GM12875 (cell line): ENCODE results near the gene HSPB7.
"Not testable (repeated sequence)": the region's sequence is repeated elsewhere in the genome, so short reads cannot be mapped to it uniquely, and the experiment has no call there.

Experiments
- H3K4me3 ChIP-seq: one replicate; pipeline ENCODE4 v1.5.1; 2011; ENCODE audit warnings: low read depth, low read length, control low read depth
- TF ChIP-seq, protein P1 (sequence below): IDR thresholded peaks from 2 replicates; pipeline ENCODE4 v1.5.1; 2011; ENCODE audit warnings: low read depth, mild to moderate bottlenecking, control low read depth, inconsistent platforms, low read length, moderate library complexity, borderline replicate concordance; ENCODE audit not compliant: insufficient read depth

HSPB7 gene

DNA sequence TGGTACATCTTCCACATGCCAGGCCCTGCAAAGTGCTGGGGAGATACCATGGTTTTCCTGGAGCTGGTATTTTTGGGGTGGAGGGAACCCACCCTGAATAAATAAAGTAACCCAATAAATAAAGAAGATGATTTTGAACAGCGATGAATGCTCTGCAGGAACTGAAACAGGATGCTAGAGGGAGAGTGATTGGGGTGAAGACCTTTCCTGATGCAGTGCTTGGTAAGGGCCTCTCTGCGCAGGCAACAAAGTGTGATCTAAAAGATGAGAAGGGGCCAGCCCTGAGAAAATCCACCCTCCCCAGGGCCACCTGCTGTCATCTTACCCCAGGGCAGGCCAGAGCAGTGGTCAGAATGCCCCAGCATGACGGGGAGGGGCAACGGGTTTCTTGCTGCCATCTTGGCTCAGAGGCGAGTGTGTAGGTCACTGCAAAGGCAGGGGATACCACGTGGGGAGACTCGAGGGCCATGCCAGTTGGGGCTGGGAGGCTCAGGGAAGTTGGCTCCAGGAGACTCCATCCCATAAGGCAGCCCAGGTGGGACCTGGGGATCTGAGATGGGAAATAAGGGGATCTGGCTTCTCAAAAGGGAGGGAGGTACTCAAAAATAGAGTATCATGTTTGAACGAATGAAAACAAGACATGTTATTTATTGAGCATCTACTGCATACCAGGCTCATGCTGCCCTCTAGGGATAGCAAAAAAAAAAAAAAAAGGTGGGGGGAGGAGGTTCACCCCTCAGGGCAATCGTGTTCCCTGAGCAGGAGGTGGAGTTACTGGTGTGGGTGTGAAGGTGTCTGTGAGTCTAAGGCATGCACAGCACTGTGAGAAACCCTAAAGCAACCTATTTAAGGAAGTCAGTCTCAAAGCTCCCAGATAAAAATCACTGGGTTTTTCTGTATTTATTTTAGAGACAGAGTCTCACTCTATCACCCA, 11.0 kb downstream of the HSPB7 start:
- TF ChIP-seq, protein P1, sequence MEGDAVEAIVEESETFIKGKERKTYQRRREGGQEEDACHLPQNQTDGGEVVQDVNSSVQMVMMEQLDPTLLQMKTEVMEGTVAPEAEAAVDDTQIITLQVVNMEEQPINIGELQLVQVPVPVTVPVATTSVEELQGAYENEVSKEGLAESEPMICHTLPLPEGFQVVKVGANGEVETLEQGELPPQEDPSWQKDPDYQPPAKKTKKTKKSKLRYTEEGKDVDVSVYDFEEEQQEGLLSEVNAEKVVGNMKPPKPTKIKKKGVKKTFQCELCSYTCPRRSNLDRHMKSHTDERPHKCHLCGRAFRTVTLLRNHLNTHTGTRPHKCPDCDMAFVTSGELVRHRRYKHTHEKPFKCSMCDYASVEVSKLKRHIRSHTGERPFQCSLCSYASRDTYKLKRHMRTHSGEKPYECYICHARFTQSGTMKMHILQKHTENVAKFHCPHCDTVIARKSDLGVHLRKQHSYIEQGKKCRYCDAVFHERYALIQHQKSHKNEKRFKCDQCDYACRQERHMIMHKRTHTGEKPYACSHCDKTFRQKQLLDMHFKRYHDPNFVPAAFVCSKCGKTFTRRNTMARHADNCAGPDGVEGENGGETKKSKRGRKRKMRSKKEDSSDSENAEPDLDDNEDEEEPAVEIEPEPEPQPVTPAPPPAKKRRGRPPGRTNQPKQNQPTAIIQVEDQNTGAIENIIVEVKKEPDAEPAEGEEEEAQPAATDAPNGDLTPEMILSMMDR = no peak
- no peak overlapping the region for H3K4me3 ChIP-seq

DNA sequence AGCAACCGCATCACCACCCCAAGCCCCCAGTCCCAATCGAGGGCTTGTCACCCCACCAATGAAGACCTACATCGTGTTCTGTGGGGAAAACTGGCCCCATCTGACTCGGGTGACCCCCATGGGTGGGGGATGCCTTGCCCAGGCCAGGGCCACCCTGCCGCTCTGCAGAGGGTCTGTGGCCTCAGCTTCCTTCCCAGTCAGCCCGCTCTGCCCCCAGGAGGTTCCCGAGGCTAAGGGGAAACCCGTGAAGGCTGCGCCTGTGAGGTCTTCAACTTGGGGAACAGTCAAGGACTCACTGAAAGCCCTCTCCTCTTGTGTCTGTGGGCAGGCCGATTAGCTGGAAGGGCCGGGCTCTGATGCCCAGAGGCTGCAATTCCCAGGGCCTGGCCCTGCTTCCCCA, 11.8 kb downstream of the HSPB7 start:
- no peak overlapping the region for H3K4me3 ChIP-seq
- TF ChIP-seq, protein P1 = no peak

DNA sequence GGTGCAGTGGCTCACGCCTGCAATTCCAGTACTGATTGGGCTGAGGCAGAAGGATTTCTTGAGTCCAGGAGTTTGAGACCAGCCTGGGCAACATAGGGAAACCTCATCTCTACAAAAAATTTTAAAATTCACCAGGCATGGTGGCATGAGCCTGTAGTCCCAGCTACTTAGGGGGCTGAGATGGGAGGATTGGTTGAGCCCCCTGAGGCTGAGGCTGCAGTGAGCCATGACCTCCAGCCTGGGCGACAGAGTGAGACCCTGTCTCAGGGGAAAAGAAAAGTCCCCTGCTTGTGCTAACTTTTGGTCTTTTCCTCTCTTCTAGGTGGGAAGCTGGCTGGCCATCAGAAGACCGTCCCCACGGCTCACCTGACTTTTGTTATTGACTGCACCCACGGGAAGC, 12.2 kb downstream of the HSPB7 start:
- TF ChIP-seq, protein P1 = no peak
- H3K4me3 ChIP-seq = no peak overlapping the region

DNA sequence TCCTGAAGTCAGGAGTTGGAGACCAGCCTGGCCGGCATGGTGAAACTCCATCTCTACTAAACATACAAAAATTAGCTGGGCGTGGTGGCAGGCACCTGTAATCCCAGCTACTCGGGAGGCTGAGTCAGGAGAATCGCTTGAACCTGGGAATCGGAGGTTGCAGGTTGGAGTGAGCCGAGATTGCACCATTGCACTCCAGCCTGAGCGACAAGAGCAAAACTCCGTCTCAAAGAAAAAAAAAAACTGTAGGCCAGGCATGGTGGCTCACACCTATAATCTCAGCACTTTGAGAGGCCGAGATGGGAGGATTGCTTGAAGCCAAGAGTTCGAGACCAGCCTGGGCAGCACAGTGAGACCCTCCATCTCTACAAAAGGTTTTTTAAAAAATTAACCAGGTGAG, 16.6 kb downstream of the HSPB7 start:
- not testable (repeated sequence) for H3K4me3 ChIP-seq

DNA sequence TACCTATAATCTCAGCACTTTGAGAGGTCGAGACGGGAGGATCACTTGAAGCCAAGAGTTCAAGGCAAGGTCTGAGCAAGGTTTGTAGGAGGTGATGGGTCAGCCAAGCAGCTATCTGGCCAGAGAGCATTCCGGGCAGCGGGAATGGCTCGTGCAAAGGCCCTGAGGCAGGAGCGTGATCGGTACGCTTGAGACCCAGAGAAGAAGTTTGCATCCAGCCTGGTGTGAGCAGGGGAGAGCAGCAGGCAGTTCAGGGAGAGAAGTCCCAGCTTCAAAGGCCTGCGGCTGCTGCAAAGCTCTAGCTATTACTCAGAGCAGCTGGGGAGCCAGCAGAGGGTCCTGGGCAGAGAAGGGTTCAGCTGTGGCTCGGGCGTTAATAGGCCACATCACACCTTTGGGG, 18.9 kb downstream of the HSPB7 start:
- H3K4me3 ChIP-seq = no peak overlapping the region
- TF ChIP-seq, protein P1 = no peak

DNA sequence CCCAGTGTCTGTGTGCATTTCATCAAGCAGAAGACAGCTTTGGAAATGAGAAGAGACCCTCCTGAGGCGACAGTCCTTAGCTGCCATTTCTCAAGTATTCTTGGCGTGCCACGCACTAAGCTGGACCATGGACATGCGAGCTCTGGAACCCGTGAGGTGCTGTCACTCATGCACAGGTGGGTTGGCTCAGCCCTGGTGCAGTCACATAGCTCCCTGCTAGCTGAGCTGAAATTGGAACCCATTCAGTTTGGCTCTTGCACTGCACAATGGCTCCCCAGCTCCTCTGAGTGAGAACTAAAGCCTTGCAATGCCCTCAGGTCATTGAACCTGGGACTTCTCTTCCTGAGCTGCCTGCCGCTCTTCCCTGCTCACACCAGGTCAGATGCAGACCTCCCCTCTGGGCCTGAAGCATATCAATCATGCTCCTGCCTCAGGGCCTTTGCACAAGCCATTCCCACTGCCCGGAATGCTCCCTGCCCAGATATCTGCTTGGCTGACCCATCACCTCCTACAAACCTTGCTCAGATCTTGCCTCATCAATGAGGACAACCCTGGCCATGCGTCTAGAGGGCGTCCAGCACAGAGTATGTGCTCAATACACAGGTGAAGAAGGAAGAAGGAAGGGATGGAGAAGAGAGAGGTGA, 20.1 kb downstream of the HSPB7 start:
- H3K4me3 ChIP-seq = no peak overlapping the region
- TF ChIP-seq, protein P1 = no peak

DNA sequence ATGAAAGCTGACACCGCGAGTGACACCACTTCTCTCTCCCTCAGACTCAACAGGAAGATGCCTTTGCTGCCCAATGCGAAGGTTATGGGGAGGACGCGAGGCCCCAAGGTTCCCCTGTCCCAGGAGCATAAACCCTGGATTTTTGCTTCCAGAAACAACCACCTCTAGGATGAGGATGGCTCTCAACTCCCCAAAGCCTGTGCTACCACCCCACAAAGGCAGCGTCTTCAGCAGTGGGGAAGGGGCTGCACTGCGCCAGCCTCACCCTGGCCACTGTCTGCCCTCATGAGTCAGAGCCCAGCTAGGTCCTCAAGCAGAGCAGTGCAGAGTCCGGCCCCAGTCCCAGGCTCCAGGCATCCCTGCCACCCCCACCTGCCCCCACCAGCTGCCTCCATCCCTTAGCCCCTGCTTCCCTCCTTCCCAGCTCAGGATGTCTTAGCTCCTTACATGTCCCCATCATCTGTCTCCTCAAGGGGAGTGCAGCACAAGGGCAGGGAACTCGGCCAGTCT, 20.7 kb downstream of the HSPB7 start:
- TF ChIP-seq, protein P1 = no peak
- no peak overlapping the region for H3K4me3 ChIP-seq
